Mesothelial cell of epicardium (in vitro differentiated cells): ENCODE measurements around the gene SORBS2. TPM values are rescaled to one million over a fixed set of nuclear protein-coding genes. Genes with fewer than 3 reads are reported as not detected.

Source experiments
- DNase-seq, 2 experiments: peaks; one replicate each; pipeline ENCODE4 v3.0.0; 2021; ENCODE audit warnings: low spot score in 2 of 2; ENCODE audit not compliant: unreplicated experiment in 2 of 2
- H3K27ac Mint-ChIP-seq: 2 replicates; pipeline ENCODE4 v1.8.0; 2021; ENCODE audit warnings: mixed read lengths
- H3K27me3 Mint-ChIP-seq: 2 replicates; pipeline ENCODE4 v1.8.0; 2021; ENCODE audit warnings: low read depth, mixed read lengths
- H3K36me3 Mint-ChIP-seq: 2 replicates; pipeline ENCODE4 v1.8.0; 2021; ENCODE audit warnings: mixed read lengths
- H3K4me1 Mint-ChIP-seq: 2 replicates; pipeline ENCODE4 v1.8.0; 2021; ENCODE audit warnings: mixed read lengths
- H3K4me3 Mint-ChIP-seq: 2 replicates; pipeline ENCODE4 v1.8.0; 2021; ENCODE audit warnings: mild to moderate bottlenecking, moderate library complexity, mixed read lengths
- H3K9me3 Mint-ChIP-seq: 2 replicates; pipeline ENCODE4 v1.8.0; 2021; ENCODE audit warnings: mixed read lengths
- CTCF ChIP-seq: fragments of 200-600 bp; sonication (generic); IDR thresholded peaks from one replicate; pipeline ENCODE4 v1.5.0; 2021; ENCODE audit warnings: antibody characterized with exemption; ENCODE audit not compliant: unreplicated experiment
- total RNA-seq: library from RNA; stranded (reverse); gene quantifications from 3 replicates; pipeline ENCODE4 v1.2.1, GENCODE V29; 2021

The SORBS2 gene
- total RNA-seq, 1 donor from 2014 or later: 11.0 TPM

- Mint-ChIP-seq H3K27me3 (peaks cover 34% of the 10 kb centered on the region), H3K36me3 (no peaks in the 10 kb centered on the region), H3K27ac (no peak overlapping the region), H3K4me3 (no peak overlapping the region), H3K4me1 (no peaks in the 10 kb centered on the region), H3K9me3 (no peaks in the 10 kb centered on the region)
- no peak for TF ChIP-seq CTCF
- DNase-seq: no peak
Observed at GRCh38 chr4:185745891-185746290, 66.1 kb downstream of the SORBS2 start.

- DNase-seq: no peak
- Mint-ChIP-seq H3K4me1 (no peaks in the 10 kb centered on the region), H3K27ac (no peak overlapping the region), H3K9me3 (no peaks in the 10 kb centered on the region), H3K27me3 (peaks cover 27% of the 10 kb centered on the region), H3K4me3 (no peak overlapping the region), H3K36me3 (no peaks in the 10 kb centered on the region)
- TF ChIP-seq CTCF: no peak
Observed at GRCh38 chr4:185744946-185745345, 67.0 kb downstream of the SORBS2 start.

GRCh38 chr4:185744488-185744862, 67.5 kb downstream of the SORBS2 start:
- no peaks in the 10 kb centered on the region for H3K36me3 Mint-ChIP-seq
- no peak for TF ChIP-seq CTCF

GRCh38 chr4:185743722-185744487, 68.1 kb downstream of the SORBS2 start:
- no peak for DNase-seq
- Mint-ChIP-seq H3K4me3 (no peak overlapping the region), H3K9me3 (no peaks in the 10 kb centered on the region), H3K27ac (no peak overlapping the region), H3K36me3 (no peaks in the 10 kb centered on the region), H3K4me1 (peaks cover 2% of the 10 kb centered on the region), H3K27me3 (peaks cover 16% of the 10 kb centered on the region)
- TF ChIP-seq CTCF: no peak

More at GRCh38 chr4:185744488-185744862, 67.5 kb downstream of the SORBS2 start:
- Mint-ChIP-seq H3K27ac (no peak overlapping the region), H3K27me3 (peaks cover 22% of the 10 kb centered on the region), H3K9me3 (no peaks in the 10 kb centered on the region), H3K4me1 (no peaks in the 10 kb centered on the region), H3K4me3 (no peak overlapping the region)
- no peak for DNase-seq

GRCh38 chr4:185742766-185743165, 69.2 kb downstream of the SORBS2 start:
- DNase-seq: no peak
- no peaks in the 10 kb centered on the region for H3K36me3 Mint-ChIP-seq
- peaks cover 10% of the 10 kb centered on the region for H3K4me1 Mint-ChIP-seq
- H3K4me3 Mint-ChIP-seq: no peak overlapping the region
- no peak overlapping the region for H3K27ac Mint-ChIP-seq
- H3K27me3 Mint-ChIP-seq: peaks cover 16% of the 10 kb centered on the region
- TF ChIP-seq CTCF: no peak
- H3K9me3 Mint-ChIP-seq: no peaks in the 10 kb centered on the region
